H1 (cell line): ENCODE data around the gene NRL. TPM values are rescaled to one million over a fixed set of nuclear protein-coding genes. Genes with fewer than 3 reads are reported as not detected.

Source experiments
- CTCF ChIA-PET: fragments of 300-600 bp; sonication (Branson Sonifier 250); formaldehyde crosslinking; loops from one replicate; lab custom pipeline; 2021; ENCODE audit not compliant: partially characterized antibody; lab: Charles Lee
- POLR2A ChIA-PET: fragments of 300-600 bp; sonication (Branson Sonifier 250); formaldehyde crosslinking; loops from one replicate; lab custom pipeline; 2021; ENCODE audit warnings: inconsistent platforms; ENCODE audit not compliant: partially characterized antibody; lab: Charles Lee
- DNase-seq, 2 experiments: peaks; one replicate each; pipeline versions ENCODE4 v3.0.0 to v3.0.0-alpha.2; 2010 to 2022; ENCODE audit warnings: low spot score in 2 of 2, low read depth in 1 of 2, mixed read lengths in 1 of 2
- FAIRE-seq: peaks from 2 replicates; lab custom pipeline; 2011; peaks lifted over from hg19 to GRCh38; lab: Jason Lieb, UNC
- H2AFZ ChIP-seq: 2 replicates; pipeline ENCODE4 v1.8.1; 2012; ENCODE audit warnings: low read length, inconsistent platforms
- H2AK5ac ChIP-seq: 2 replicates; pipeline ENCODE4 v1.6.1; 2013; ENCODE audit warnings: low read depth, low read length
- H2BK120ac ChIP-seq: replicated peaks from 2 replicates; pipeline ENCODE3; 2013; ENCODE audit warnings: low read depth, low read length, inconsistent platforms
- H2BK12ac ChIP-seq: 2 replicates; pipeline ENCODE4 v1.6.1; 2013; ENCODE audit warnings: low read depth, low read length
- H2BK15ac ChIP-seq: 2 replicates; pipeline ENCODE4 v1.6.1; 2013; ENCODE audit warnings: low read length
- H2BK20ac ChIP-seq: 2 replicates; pipeline ENCODE4 v1.6.1; 2013; ENCODE audit warnings: low read length
- H2BK5ac ChIP-seq: 2 replicates; pipeline ENCODE4 v1.6.1; 2013; ENCODE audit warnings: low read depth, low read length
- H3K14ac ChIP-seq: 2 replicates; pipeline ENCODE4 v1.6.1; 2013; ENCODE audit warnings: inconsistent platforms; ENCODE audit not compliant: insufficient read length
- H3K18ac ChIP-seq: 2 replicates; pipeline ENCODE4 v1.6.1; 2013; ENCODE audit warnings: low read length; ENCODE audit errors: extremely low read depth
- H3K23ac ChIP-seq: 2 replicates; pipeline ENCODE4 v1.6.1; 2013; ENCODE audit warnings: inconsistent platforms; ENCODE audit not compliant: insufficient read length
- H3K23me2 ChIP-seq: 2 replicates; pipeline ENCODE4 v1.6.1; 2013; ENCODE audit warnings: low read depth, low read length
- H3K27ac ChIP-seq: 2 replicates; pipeline ENCODE4 v1.6.1; 2011; ENCODE audit warnings: low read depth, low read length, inconsistent platforms
- H3K27me3 ChIP-seq, 4 experiments: replicated peaks in 1 of 4; 1 replicate in 1 of 4; 2 replicates in 3 of 4; pipeline versions ENCODE4 v1.6.1 to v1.8.1; 2011 to 2013; ENCODE audit warnings: low read length in 3 of 4, mild to moderate bottlenecking in 3 of 4, inconsistent platforms in 2 of 4, mixed read lengths in 2 of 4, moderate library complexity in 1 of 4; ENCODE audit not compliant: control insufficient read depth in 3 of 4, insufficient read depth in 3 of 4; ENCODE audit errors: extremely low read depth in 1 of 4
- H3K36me3 ChIP-seq, 4 experiments: 2 replicates each; pipeline versions ENCODE4 v1.6.1 to v1.8.1; 2011 to 2013; ENCODE audit warnings: mild to moderate bottlenecking in 4 of 4, low read length in 3 of 4, moderate library complexity in 2 of 4, control low read depth in 1 of 4, inconsistent platforms in 1 of 4; ENCODE audit not compliant: insufficient read depth in 4 of 4, control insufficient read depth in 2 of 4
- H3K4ac ChIP-seq: replicated peaks from 2 replicates; pipeline ENCODE3; 2013; ENCODE audit warnings: low read length, low read depth, mixed read lengths, inconsistent platforms; ENCODE audit not compliant: insufficient read length
- H3K4me1 ChIP-seq, 4 experiments: replicated peaks in 1 of 4; 1 replicate in 1 of 4; 2 replicates in 3 of 4; pipeline versions ENCODE4 v1.6.1 to v1.8.1; 2011 to 2013; ENCODE audit warnings: low read length in 3 of 4, inconsistent platforms in 2 of 4, mixed read lengths in 1 of 4; ENCODE audit not compliant: insufficient read depth in 4 of 4, control insufficient read depth in 3 of 4
- H3K4me2 ChIP-seq, 2 experiments: 2 replicates each; pipeline versions ENCODE4 v1.6.1 to v1.8.1; 2011 to 2013; ENCODE audit warnings: low read depth in 2 of 2, low read length in 2 of 2, control low read depth in 1 of 2, inconsistent platforms in 1 of 2, mild to moderate bottlenecking in 1 of 2; ENCODE audit not compliant: insufficient read depth in 1 of 2
- H3K4me3 ChIP-seq, 4 experiments: fragments of 200-600, 300-600 bp in 1 of 4; sonication (generic), shearing (Covaris generic), sonication (Bioruptor Twin) in 1 of 4; 2 replicates each; pipeline versions ENCODE4 v1.5.1 to v1.8.1; 2011 to 2016; ENCODE audit warnings: low read length in 4 of 4, low read depth in 3 of 4, control low read depth in 2 of 4, inconsistent platforms in 2 of 4, mild to moderate bottlenecking in 2 of 4, mixed read lengths in 1 of 4, moderate library complexity in 1 of 4; ENCODE audit not compliant: insufficient read depth in 2 of 4; ENCODE audit errors: extremely low read depth in 1 of 4
- H3K56ac ChIP-seq: replicated peaks from 2 replicates; pipeline ENCODE3; 2013; ENCODE audit warnings: low read depth, mild to moderate bottlenecking, mixed read lengths, low read length, inconsistent platforms; ENCODE audit not compliant: insufficient read length
- H3K79me1 ChIP-seq: 2 replicates; pipeline ENCODE4 v1.6.1; 2013; ENCODE audit warnings: low read depth, low read length, control low read depth
- H3K79me2 ChIP-seq, 2 experiments: 2 replicates each; pipeline versions ENCODE4 v1.6.1 to v1.8.1; 2012 to 2013; ENCODE audit warnings: low read length in 2 of 2, mild to moderate bottlenecking in 2 of 2, inconsistent platforms in 1 of 2; ENCODE audit not compliant: insufficient read depth in 2 of 2, control insufficient read depth in 1 of 2
- H3K9ac ChIP-seq, 4 experiments: replicated peaks in 1 of 4; 1 replicate in 1 of 4; 2 replicates in 3 of 4; pipeline versions ENCODE4 v1.6.1 to v1.8.1; 2011 to 2013; ENCODE audit warnings: low read depth in 3 of 4, low read length in 3 of 4, control low read depth in 2 of 4, mild to moderate bottlenecking in 2 of 4, moderate library complexity in 2 of 4, inconsistent platforms in 1 of 4; ENCODE audit errors: extremely low read depth in 1 of 4
- H3K9me3 ChIP-seq, 2 experiments: 2 replicates each; pipeline versions ENCODE4 v1.6.1 to v1.8.1; 2012 to 2013; ENCODE audit warnings: mild to moderate bottlenecking in 2 of 2, moderate library complexity in 2 of 2, control low read depth in 1 of 2, inconsistent platforms in 1 of 2, low read depth in 1 of 2, low read length in 1 of 2, mixed read lengths in 1 of 2; ENCODE audit not compliant: insufficient read depth in 2 of 2
- H4K20me1 ChIP-seq, 2 experiments: replicated peaks in 1 of 2; 2 replicates each; pipeline versions ENCODE3 to v1.8.1; 2011 to 2013; ENCODE audit warnings: inconsistent platforms in 2 of 2, low read length in 2 of 2, mild to moderate bottlenecking in 1 of 2; ENCODE audit not compliant: insufficient read depth in 2 of 2, control insufficient read depth in 1 of 2
- H4K5ac ChIP-seq: 2 replicates; pipeline ENCODE4 v1.6.1; 2013; ENCODE audit warnings: low read length, low read depth, mixed read lengths, inconsistent platforms; ENCODE audit not compliant: insufficient read length
- H4K8ac ChIP-seq: 2 replicates; pipeline ENCODE4 v1.8.0; 2013; ENCODE audit warnings: mild to moderate bottlenecking, moderate library complexity, low read length, inconsistent platforms; ENCODE audit not compliant: insufficient read depth; ENCODE audit errors: extremely low read depth
- H4K91ac ChIP-seq: replicated peaks from 2 replicates; pipeline ENCODE3; 2013; ENCODE audit warnings: low read length, mixed read lengths, inconsistent platforms; ENCODE audit not compliant: insufficient read length
- ATF2 ChIP-seq: IDR thresholded peaks from 2 replicates; pipeline ENCODE4 v1.6.1; 2012; ENCODE audit warnings: low read length, inconsistent platforms
- CBX5 ChIP-seq: fragments of 300-800, 300-1000 bp; sonication (generic); IDR thresholded peaks from 2 replicates; pipeline ENCODE4 v1.7.1; 2016; ENCODE audit warnings: antibody characterized with exemption, low read length, low read depth
- EGR1 ChIP-seq: IDR thresholded peaks from 2 replicates; pipeline ENCODE4 v1.6.1; 2011; ENCODE audit warnings: low read depth, low read length, borderline replicate concordance
- GTF2F1 ChIP-seq: IDR thresholded peaks from 2 replicates; pipeline ENCODE4 v1.6.1; 2012; ENCODE audit warnings: low read depth, low read length, improper control_type of control experiment, borderline replicate concordance
- JUN ChIP-seq: IDR thresholded peaks from 2 replicates; pipeline ENCODE4 v1.6.1; 2011; ENCODE audit warnings: low read depth, mild to moderate bottlenecking, improper control_type of control experiment, low read length
- KDM5A ChIP-seq: fragments of 200-600 bp; IDR thresholded peaks from 2 replicates; pipeline ENCODE4 v1.7.1; 2012; ENCODE audit warnings: mild to moderate bottlenecking, low read length, inconsistent platforms, mixed read lengths
- MAFK ChIP-seq: IDR thresholded peaks from 2 replicates; pipeline ENCODE4 v1.6.1; 2012; ENCODE audit warnings: low read depth, mild to moderate bottlenecking, improper control_type of control experiment, low read length
- NANOG ChIP-seq: IDR thresholded peaks from 2 replicates; pipeline ENCODE4 v1.6.1; 2011; ENCODE audit warnings: low read length, low read depth, mild to moderate bottlenecking, inconsistent platforms; ENCODE audit not compliant: insufficient read depth, poor library complexity, severe bottlenecking
- RAD21 ChIP-seq, 2 experiments: IDR thresholded peaks in 1 of 2; conservative IDR thresholded peaks in 1 of 2; 2 replicates each; pipeline ENCODE4 v1.6.1; 2011; ENCODE audit warnings: low read depth in 2 of 2, low read length in 2 of 2, improper control_type of control experiment in 1 of 2, inconsistent platforms in 1 of 2, mild to moderate bottlenecking in 1 of 2, moderate library complexity in 1 of 2
- SP2 ChIP-seq: IDR thresholded peaks from 2 replicates; pipeline ENCODE4 v1.6.1; 2012; ENCODE audit warnings: mild to moderate bottlenecking, low read length, inconsistent platforms
- polyA plus RNA-seq, 7 experiments: library from polyadenylated mRNA; depleted of rRNA in 3 of 7; stranded (reverse) in 5 of 7; unstranded in 2 of 7; fragments of >200 nt in 5 of 7; fragments of 200-250 nt in 2 of 7; gene quantifications; 1 replicate in 5 of 7; 2 replicates in 1 of 7; 4 replicates in 1 of 7; pipeline versions ENCODE4 v1.2.1 to v1.2.3, GENCODE V29; 2011 to 2013; ENCODE audit warnings: missing spikeins in 2 of 7, mixed read lengths in 2 of 7
- total RNA-seq: library from RNA; stranded (reverse); fragmentation: NEBNext Ultra II Directional; extraction: Animal tissue kit (Norgen Biotek cat#: 25700); gene quantifications from 2 replicates; pipeline ENCODE4 v1.2.1, GENCODE V29; 2021

Gene NRL
- total and polyA plus RNA-seq, 2 of the 8 experiments (the other 6 are each of a cell fraction or from before 2014, with no cell fraction given) = 1.1 to 2.2 TPM

GRCh38 chr14:24092110-24092504, 22.6 kb downstream of the NRL start:
- H4K91ac ChIP-seq = peak overlapping the region; percentile 79
- no peak for TF ChIP-seq GTF2F1
- no peak for TF ChIP-seq NANOG
- no peak for TF ChIP-seq ATF2
- no peak for TF ChIP-seq KDM5A
- TF ChIP-seq RAD21 (IDR thresholded peaks at IDR 0.05 in 1 of 2, conservative IDR thresholded peaks at IDR 0.05 in 1 of 2; ENCODE audit: low read depth in 2 of 2, low read length in 2 of 2) = no peak
- TF ChIP-seq JUN = no peak
- no peak for TF ChIP-seq EGR1
- no peak for TF ChIP-seq MAFK
- no peak for TF ChIP-seq SP2
- no peak for TF ChIP-seq CBX5
- peak overlapping the region; percentile 99; the same call in 1 of the 2 replicates for H2BK5ac ChIP-seq
- peak overlapping the region; percentile 87 for H2BK20ac ChIP-seq
- H3K18ac ChIP-seq = no peak overlapping the region
- H3K9ac ChIP-seq = no peak overlapping the region
- H3K23ac ChIP-seq = no peak overlapping the region
- no peak overlapping the region for H3K4ac ChIP-seq
- 0 out of 2 replicates have a peak overlapping the region, but pooled peaks have one; percentile 5 for H2BK15ac ChIP-seq
- no peak overlapping the region for H3K56ac ChIP-seq
- peak overlapping the region; percentile 99 for H2BK12ac ChIP-seq
- FAIRE-seq (no peak), DNase-seq (no peak)
- H2BK120ac ChIP-seq = peak overlapping the region; percentile 15
- no peaks in the 10 kb centered on the region for H3K27me3 ChIP-seq
- H3K14ac ChIP-seq = no peak overlapping the region
- H3K79me2 ChIP-seq = peaks cover 0 to 21% of the 10 kb centered on the region in 2 experiments; a peak in 2 of 4 replicates
- no peak overlapping the region for H3K4me3 ChIP-seq
- H3K4me2 ChIP-seq = no peak overlapping the region
- ChIA-PET POLR2A (interaction anchor here (0.8 to 23.9 kb wide), 8 partner anchors 13 to 86 kb away, joined by 3 to 626 read pairs (median 77); partner anchors contain the start of genes CARMIL3, CPNE6, DCAF11 and IRF9), CTCF (interaction anchor here (1.2 to 12.8 kb wide), 6 partner anchors 7 to 53 kb away, joined by 4 to 316 read pairs (median 90); partner anchors contain the start of genes CARMIL3, CPNE6, DCAF11 and NRL)
- no peak overlapping the region for H4K5ac ChIP-seq
- H3K36me3 ChIP-seq = peaks cover 0 to 7% (median 0%) of the 10 kb centered on the region in 4 experiments; a peak in 2 of 8 replicates
- H4K8ac ChIP-seq = no peak overlapping the region
- H2AK5ac ChIP-seq = peak overlapping the region; percentile 100; the same call in 1 of the 2 replicates
- H4K20me1 ChIP-seq = peaks cover 3% of the 10 kb centered on the region in 2 experiments
- H3K23me2 ChIP-seq = peaks cover 8% of the 10 kb centered on the region
- H3K9me3 ChIP-seq = no peaks in the 10 kb centered on the region
- H2AFZ ChIP-seq = no peak overlapping the region
- peaks cover 5% of the 10 kb centered on the region for H3K79me1 ChIP-seq
- H3K27ac ChIP-seq = no peak overlapping the region
- peaks cover 5 to 13% (median 9%) of the 10 kb centered on the region in 4 experiments for H3K4me1 ChIP-seq
